GM18511 (cell line): ENCODE results near the gene KCTD4.

Experiments used
- ATAC-seq: cut with Tn5 transposase; IDR thresholded peaks from one replicate; pipeline ENCODE4 v1.9.1; 2021; ENCODE audit warnings: mild to moderate bottlenecking, moderate library complexity; ENCODE audit not compliant: unreplicated experiment

The KCTD4 gene

DNA sequence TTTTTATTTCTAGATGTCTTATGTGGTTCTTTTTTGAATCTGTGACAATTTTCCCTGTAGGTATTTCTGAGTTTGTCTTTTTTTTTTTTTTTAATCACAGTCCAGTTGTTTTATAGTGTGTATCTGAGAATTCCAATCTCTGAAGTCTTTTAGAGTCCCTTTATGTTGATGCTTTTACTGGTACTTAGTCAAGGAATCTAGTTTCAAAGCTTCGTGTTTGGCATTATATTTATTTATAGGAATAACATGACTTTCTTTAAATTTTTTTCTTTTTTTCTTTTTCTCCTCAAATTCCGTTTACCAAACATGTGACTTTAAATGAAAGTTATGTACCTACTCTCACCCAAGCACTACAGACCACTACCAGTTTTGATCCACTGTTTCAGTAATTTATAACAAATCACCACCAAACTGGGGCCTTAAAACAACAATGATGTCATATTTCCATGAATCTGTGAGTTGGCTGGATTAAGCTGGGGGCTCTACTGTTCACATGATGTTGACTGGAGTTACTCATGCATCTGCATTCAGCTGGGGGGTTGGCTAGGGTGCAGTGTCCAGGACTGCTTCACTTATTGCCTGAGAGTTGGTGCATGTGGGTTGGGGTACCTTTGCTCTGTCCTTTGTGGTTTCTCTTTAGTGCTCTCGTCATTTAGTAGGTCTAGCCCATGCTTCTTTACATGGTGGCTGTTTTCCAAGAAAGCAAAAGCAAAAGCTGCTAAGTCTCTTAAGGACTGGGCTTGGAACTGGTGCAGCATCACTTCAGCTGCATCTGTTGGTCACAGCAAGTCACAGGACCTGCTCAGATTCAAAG, 22.3 kb downstream of the KCTD4 start:
- no peak for ATAC-seq

DNA sequence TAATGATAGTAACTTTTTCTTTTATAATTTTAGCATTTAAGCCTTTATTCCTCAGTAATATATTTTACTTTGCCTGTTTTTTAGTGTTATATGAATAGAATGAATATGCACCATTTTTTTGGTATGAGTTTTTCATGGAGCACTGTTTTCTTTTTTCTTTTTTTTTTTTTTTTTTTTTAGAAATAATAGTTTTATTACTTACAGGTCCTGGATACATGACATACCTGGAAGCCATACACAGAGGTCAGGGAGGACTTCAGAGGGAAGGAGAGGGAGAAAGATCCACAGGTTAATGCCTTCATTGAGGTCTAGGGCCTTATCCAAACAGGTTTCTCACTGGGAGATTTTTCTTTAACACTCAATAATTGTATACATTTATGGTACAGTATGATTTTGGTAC, 26.4 kb downstream of the KCTD4 start:
- no peak for ATAC-seq

GRCh38 chr13:45168555-45168930, 32.3 kb downstream of the KCTD4 start:
- no peak for ATAC-seq

DNA sequence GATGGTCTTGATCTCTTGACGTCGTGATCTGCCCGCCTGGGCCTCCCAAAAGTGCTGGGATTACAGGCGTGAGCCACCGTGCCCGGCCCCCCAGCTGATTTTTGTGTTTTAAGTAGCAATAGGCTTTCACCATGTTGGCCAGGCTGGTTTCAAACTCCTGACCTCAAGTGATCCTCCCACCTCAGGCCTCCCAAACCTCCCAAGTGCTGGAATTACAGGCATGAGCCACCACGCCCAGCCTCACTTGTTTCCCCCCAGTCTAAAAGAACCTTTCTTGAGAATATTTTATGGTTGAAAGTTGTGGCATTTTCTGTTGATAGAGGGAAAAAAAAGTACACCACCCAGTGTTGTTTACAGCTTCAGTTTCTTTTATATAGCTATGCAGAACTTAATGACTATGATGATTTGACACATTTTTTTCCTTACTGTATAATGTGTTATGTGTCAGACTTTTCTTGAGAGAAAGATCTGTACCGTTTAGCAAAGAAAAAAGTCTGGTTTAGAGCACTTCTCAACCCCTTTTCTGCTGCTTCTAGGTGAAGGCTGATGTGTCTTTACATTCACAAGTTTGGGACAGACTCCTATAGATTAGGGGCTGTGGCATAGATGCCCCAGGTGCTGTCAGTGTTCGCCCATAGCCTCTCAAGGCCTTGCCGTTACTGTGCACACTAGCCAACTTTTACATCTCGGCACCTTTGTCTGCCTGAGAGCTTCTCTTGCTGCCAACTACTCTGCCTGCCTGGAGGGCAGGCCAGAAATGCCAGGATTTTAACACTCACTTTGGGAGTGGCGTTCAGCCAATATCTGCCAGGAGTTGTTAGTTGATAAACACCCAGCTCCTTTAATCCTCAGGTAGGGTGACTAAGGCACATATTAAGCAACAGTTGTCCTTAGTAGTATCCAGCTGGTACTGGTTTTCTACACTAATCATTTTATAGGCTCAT, 33.0 kb downstream of the KCTD4 start:
- no peak for ATAC-seq

GRCh38 chr13:45166858-45167257, 34.0 kb downstream of the KCTD4 start:
- ATAC-seq = no peak

DNA sequence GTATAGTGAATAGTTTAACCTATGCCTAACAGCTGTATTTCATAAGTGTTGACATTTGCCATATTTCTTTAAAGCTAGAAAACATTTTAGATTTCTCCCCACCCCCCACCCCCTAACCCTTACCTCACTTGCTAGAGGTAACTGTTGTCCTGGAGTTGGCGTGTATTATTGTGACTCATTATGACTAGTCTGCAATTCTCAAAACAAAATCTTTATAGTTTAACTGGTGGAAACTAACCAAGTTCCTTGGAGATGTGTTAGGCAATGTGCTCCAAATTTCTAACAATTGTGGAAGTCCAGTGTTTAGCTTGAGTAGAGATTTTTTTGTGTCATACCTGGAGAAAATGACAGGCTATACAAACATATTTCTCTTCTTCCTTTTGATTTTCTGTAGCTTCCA, 38.0 kb downstream of the KCTD4 start:
- no peak for ATAC-seq

GRCh38 chr13:45162194-45162593, 38.7 kb downstream of the KCTD4 start:
- ATAC-seq = no peak

GRCh38 chr13:45156565-45157361, 44.1 kb downstream of the KCTD4 start:
- ATAC-seq = no peak

DNA sequence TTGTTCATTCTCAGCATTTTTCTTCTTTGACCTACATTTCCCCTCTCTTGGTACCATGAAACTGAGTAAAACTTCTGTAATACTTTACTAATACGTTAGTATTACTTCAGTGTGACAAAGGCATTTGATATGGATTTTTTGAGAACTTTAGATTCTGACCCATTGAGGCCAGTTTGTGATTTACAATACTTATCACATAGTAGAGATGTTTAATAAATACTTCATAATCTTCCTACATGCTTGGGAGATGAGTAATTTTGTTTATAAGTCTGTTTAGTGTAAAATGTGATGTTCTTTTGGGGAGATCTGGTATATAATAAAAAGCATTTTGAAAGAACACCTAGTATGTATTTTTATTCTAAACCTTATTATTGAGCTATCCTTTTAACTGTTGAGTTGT, 50.9 kb downstream of the KCTD4 start:
- ATAC-seq = no peak

- ATAC-seq = no peak
These were observed 57.5 kb downstream of the KCTD4 start for GRCh38 chr13:45143346-45143751.
